ENCODE results near the gene MPPED1. TPM values are rescaled to one million over a fixed set of nuclear protein-coding genes. Genes with fewer than 3 reads are reported as not detected.

The MPPED1 gene
- total RNA-seq, 4 donors from 2014 or later = not detected

GRCh38 chr22:43550024-43550620 is 138.3 kb downstream of the MPPED1 start:
- no peak for TF ChIP-seq CTCF (IDR thresholded peaks at IDR 0.05; ENCODE audit: low read depth)

GRCh38 chr22:43550672-43551071 is 138.9 kb downstream of the MPPED1 start:
- TF ChIP-seq CTCF (IDR thresholded peaks at IDR 0.05; ENCODE audit: low read depth) = no peak

GRCh38 chr22:43553451-43554258 is 141.8 kb downstream of the MPPED1 start:
- no peak for TF ChIP-seq CTCF (IDR thresholded peaks at IDR 0.05; ENCODE audit: low read depth)

- no peak for TF ChIP-seq CTCF (IDR thresholded peaks at IDR 0.05; ENCODE audit: low read depth)
Measured at GRCh38 chr22:43554259-43554636, 142.4 kb downstream of the MPPED1 start.

GRCh38 chr22:43554694-43555365 is 143.0 kb downstream of the MPPED1 start:
- no peak for TF ChIP-seq CTCF (IDR thresholded peaks at IDR 0.05; ENCODE audit: low read depth)

- no peak for TF ChIP-seq CTCF (IDR thresholded peaks at IDR 0.05; ENCODE audit: low read depth)
Measured at GRCh38 chr22:43555561-43556515, 144.0 kb downstream of the MPPED1 start.

Other genes with a start within 250 kb of the MPPED1 start
- gene TTLL12, start 224.9 kb upstream of the MPPED1 start, total RNA-seq = 10 to 100 TPM; 14.4 to 34.5 (median 25.7) TPM
- gene SCUBE1, start 68.6 kb upstream of the MPPED1 start, total RNA-seq = 1 to 10 TPM in 3 of 4 donors, under 1 TPM in 1; 0.66 to 4.6 (median 1.7) TPM